IMR-90 (cell line): ENCODE data around the gene UACA.

Experiments
- BHLHE40 ChIP-seq: fragments of 150-350 bp; IDR thresholded peaks from 2 replicates; pipeline ENCODE4 v1.6.1; 2016; ENCODE audit warnings: mild to moderate bottlenecking, low read depth, low read length
- CTCF ChIP-seq: conservative IDR thresholded peaks from 2 replicates; pipeline ENCODE4 v1.5.1; 2012; ENCODE audit warnings: mild to moderate bottlenecking, low read depth, low read length, improper control_type of control experiment
- FOS ChIP-seq: fragments of 150-350 bp; IDR thresholded peaks from 2 replicates; pipeline ENCODE4 v1.6.1; 2016; ENCODE audit warnings: low read depth, low read length
- MAZ ChIP-seq: IDR thresholded peaks from 2 replicates; pipeline ENCODE4 v1.6.1; 2012; ENCODE audit warnings: low read depth, mild to moderate bottlenecking, low read length, improper control_type of control experiment, moderate library complexity, borderline replicate concordance
- MXI1 ChIP-seq: IDR thresholded peaks from 2 replicates; pipeline ENCODE4 v1.6.1; 2012; ENCODE audit warnings: low read depth, mild to moderate bottlenecking, low read length, moderate library complexity, borderline replicate concordance
- POLR2A ChIP-seq: IDR thresholded peaks from 2 replicates; pipeline ENCODE4 v1.6.1; 2012; ENCODE audit warnings: mild to moderate bottlenecking, low read depth, low read length
- RAD21 ChIP-seq: IDR thresholded peaks from 2 replicates; pipeline ENCODE4 v1.6.1; 2012; ENCODE audit warnings: low read length, improper control_type of control experiment
- SMC3 ChIP-seq: fragments of 150-350 bp; IDR thresholded peaks from 2 replicates; pipeline ENCODE4 v1.6.1; 2016; ENCODE audit warnings: low read depth, mild to moderate bottlenecking, antibody characterized with exemption, low read length, moderate library complexity

- no peak for TF ChIP-seq RAD21
- TF ChIP-seq CTCF, result no peak
- TF ChIP-seq MAZ, result peak; percentile 42; the same call in 1 of the 2 replicates
- peak; percentile 77 for TF ChIP-seq POLR2A
- no peak for TF ChIP-seq FOS
- no peak for TF ChIP-seq SMC3
- peak; percentile 59; the same call in 1 of the 2 replicates for TF ChIP-seq MXI1
- TF ChIP-seq BHLHE40, result no peak
These were observed at the start of gene UACA for GRCh38 chr15:70763120-70763949.
